Cardiac muscle cell (in vitro differentiated cells and primary cell): ENCODE data around the gene WDR12. TPM values are rescaled to one million over a fixed set of nuclear protein-coding genes. Genes with fewer than 3 reads are reported as not detected.

Experiments used
- DNase-seq, 2 donors: peaks; one replicate each; pipeline versions ENCODE4 v3.0.0 to v3.0.0-alpha.2; 2010 to 2017; ENCODE audit warnings: low read depth in 1 of 2, low spot score in 1 of 2
- H3K27ac ChIP-seq: fragments of 200-600 bp; sonication (generic); 2 replicates; pipeline ENCODE4 v1.5.1; 2016
- H3K27me3 ChIP-seq: fragments of 200-600 bp; sonication (generic); 2 replicates; pipeline ENCODE4 v1.6.0; 2016; ENCODE audit warnings: control low read depth
- H3K36me3 ChIP-seq: fragments of 200-600 bp; sonication (generic); 2 replicates; pipeline ENCODE4 v1.5.1; 2016; ENCODE audit warnings: control low read depth
- H3K4me1 ChIP-seq: fragments of 200-600 bp; sonication (generic); 2 replicates; pipeline ENCODE4 v1.8.1; 2017; ENCODE audit warnings: low read depth, mild to moderate bottlenecking, mixed run types
- H3K4me3 ChIP-seq: fragments of 200-600 bp; sonication (generic); 2 replicates; pipeline ENCODE4 v1.5.1; 2016; ENCODE audit warnings: mild to moderate bottlenecking
- H3K9me3 ChIP-seq: fragments of 200-600 bp; sonication (generic); 2 replicates; pipeline ENCODE4 v1.5.1; 2017; ENCODE audit warnings: low read depth, mild to moderate bottlenecking, control low read depth
- CTCF ChIP-seq: IDR thresholded peaks from 2 replicates; pipeline ENCODE4 v1.5.1; 2012; ENCODE audit warnings: low read depth, mild to moderate bottlenecking, low read length
- polyA plus RNA-seq: library from polyadenylated mRNA; unstranded; fragments of >200 nt; fragmentation: Nextera tagmentation; extraction: Ambion mirVana; gene quantifications from 2 replicates; pipeline ENCODE4 v1.2.1, GENCODE V29; 2016
- total RNA-seq: library from RNA; depleted of rRNA; stranded (reverse); fragments of >200 nt; gene quantifications from 2 replicates; pipeline ENCODE4 v1.2.3, GENCODE V29; 2016

The WDR12 gene
- total and polyA plus RNA-seq, 2 experiments from 2014 or later: 24.0 to 76.3 TPM

GRCh38 chr2:202944408-202944807 lies 32.9 kb upstream of the WDR12 start:
- no peak for TF ChIP-seq CTCF
- no peak for DNase-seq
- Histone ChIP-seq H3K4me1 (no peaks in the 10 kb centered on the region), H3K27me3 (no peaks in the 10 kb centered on the region), H3K36me3 (peaks cover 10% of the 10 kb centered on the region), H3K4me3 (no peak overlapping the region), H3K27ac (no peak overlapping the region), H3K9me3 (no peaks in the 10 kb centered on the region)

GRCh38 chr2:202941771-202942170 lies 30.3 kb upstream of the WDR12 start:
- H3K27me3 ChIP-seq: no peaks in the 10 kb centered on the region
- no peak overlapping the region for H3K27ac ChIP-seq
- no peaks in the 10 kb centered on the region for H3K4me1 ChIP-seq
- H3K9me3 ChIP-seq: no peaks in the 10 kb centered on the region
- TF ChIP-seq CTCF: no peak
- H3K4me3 ChIP-seq: no peak overlapping the region
- no peak for DNase-seq
- peaks cover 10% of the 10 kb centered on the region for H3K36me3 ChIP-seq

GRCh38 chr2:202938960-202939359 lies 27.5 kb upstream of the WDR12 start:
- Histone ChIP-seq H3K27me3 (no peaks in the 10 kb centered on the region), H3K9me3 (no peaks in the 10 kb centered on the region), H3K27ac (no peak overlapping the region), H3K4me1 (no peaks in the 10 kb centered on the region), H3K36me3 (peaks cover 5% of the 10 kb centered on the region), H3K4me3 (no peak overlapping the region)
- TF ChIP-seq CTCF: no peak
- no peak for DNase-seq

- no peak for DNase-seq
- no peaks in the 10 kb centered on the region for H3K36me3 ChIP-seq
- H3K9me3 ChIP-seq: no peaks in the 10 kb centered on the region
- no peak overlapping the region for H3K4me3 ChIP-seq
- H3K27me3 ChIP-seq: no peaks in the 10 kb centered on the region
- no peaks in the 10 kb centered on the region for H3K4me1 ChIP-seq
- no peak for TF ChIP-seq CTCF
- no peak overlapping the region for H3K27ac ChIP-seq
These were observed 23.0 kb upstream of the WDR12 start for GRCh38 chr2:202934456-202934855.

- H3K36me3 ChIP-seq: no peaks in the 10 kb centered on the region
- H3K4me3 ChIP-seq: no peak overlapping the region
- no peaks in the 10 kb centered on the region for H3K27me3 ChIP-seq
- no peak for TF ChIP-seq CTCF
- H3K9me3 ChIP-seq: no peaks in the 10 kb centered on the region
- no peak overlapping the region for H3K27ac ChIP-seq
- H3K4me1 ChIP-seq: no peaks in the 10 kb centered on the region
- DNase-seq: no peak
These were observed 22.5 kb upstream of the WDR12 start for GRCh38 chr2:202933958-202934357.

- Histone ChIP-seq H3K27me3 (no peaks in the 10 kb centered on the region), H3K27ac (no peak overlapping the region), H3K36me3 (no peaks in the 10 kb centered on the region), H3K9me3 (no peaks in the 10 kb centered on the region), H3K4me1 (no peaks in the 10 kb centered on the region), H3K4me3 (no peak overlapping the region)
- no peak for DNase-seq
- TF ChIP-seq CTCF: no peak
These were observed 21.7 kb upstream of the WDR12 start for GRCh38 chr2:202933139-202933510.
